SK-N-MC (cell line): ENCODE results near the gene XG.

Experiments used
- FOXP2 ChIP-seq: optimal IDR thresholded peaks from 2 replicates; pipeline ENCODE3; 2011; ENCODE audit warnings: mild to moderate bottlenecking, moderate library complexity; ENCODE audit not compliant: insufficient read depth; ENCODE audit errors: extremely low read length, control extremely low read depth
- POLR2AphosphoS5 ChIP-seq: IDR thresholded peaks from 2 replicates; pipeline ENCODE4 v1.6.1; 2012; ENCODE audit warnings: mild to moderate bottlenecking, low read depth, low read length, borderline replicate concordance

GRCh38 chrX:2837961-2838360, 86.1 kb downstream of the XG start:
- TF ChIP-seq POLR2AphosphoS5 (no peak), FOXP2 (no peak)
